SK-N-SH (cell line): ENCODE results near the gene ADCK1. TPM values are rescaled to one million over a fixed set of nuclear protein-coding genes. Genes with fewer than 3 reads are reported as not detected.

Source experiments
- CTCF ChIA-PET: fragments of 300-600, 350-600 bp; formaldehyde crosslinking; extraction: SDS; loops from one replicate; lab custom pipeline; 2021; lab: Yijun Ruan, JAX
- POLR2A ChIA-PET: fragments of 350-600 bp; sonication (Branson Sonifier 250); formaldehyde crosslinking; extraction: SDS; loops from one replicate; lab custom pipeline; 2020; ENCODE audit warnings: antibody characterized with exemption, inconsistent platforms; lab: Yijun Ruan, JAX
- DNase-seq: peaks from one replicate; pipeline ENCODE4 v3.0.0; 2012
- H2AFZ ChIP-seq: fragments of 200-600 bp; sonication (generic); 2 replicates; pipeline ENCODE4 v1.8.1; 2016; ENCODE audit warnings: antibody characterized with exemption, mild to moderate bottlenecking, low read depth
- H3F3A ChIP-seq: fragments of 200-600 bp; sonication (generic); replicated peaks from 2 replicates; pipeline ENCODE3; 2016; ENCODE audit warnings: antibody characterized with exemption, mild to moderate bottlenecking; ENCODE audit not compliant: insufficient read depth
- H3K27ac ChIP-seq, 2 experiments: fragments of 200-500 bp in 1 of 2; fragments of 200-600 bp in 1 of 2; sonication (Bioruptor generic) in 1 of 2; sonication (generic), shearing (Covaris generic) in 1 of 2; 2 replicates each; pipeline versions ENCODE4 v1.5.1 to v1.6.1; 2014 to 2016; ENCODE audit warnings: low read depth in 2 of 2, inconsistent platforms in 1 of 2, low read length in 1 of 2, mild to moderate bottlenecking in 1 of 2, mixed read lengths in 1 of 2
- H3K27me3 ChIP-seq: fragments of 200-600 bp; sonication (generic), shearing (Covaris generic); 2 replicates; pipeline ENCODE4 v1.6.1; 2016; ENCODE audit warnings: mixed run types; ENCODE audit not compliant: insufficient read depth
- H3K36me3 ChIP-seq, 2 experiments: fragments of 200-500 bp in 1 of 2; fragments of 200-600 bp in 1 of 2; sonication (Bioruptor generic) in 1 of 2; sonication (generic) in 1 of 2; replicated peaks in 1 of 2; 2 replicates each; pipeline versions ENCODE3 to v1.5.1; 2014 to 2016; ENCODE audit warnings: low read length in 1 of 2, mild to moderate bottlenecking in 1 of 2; ENCODE audit not compliant: insufficient read depth in 2 of 2, control insufficient read depth in 1 of 2
- H3K4me1 ChIP-seq, 2 experiments: fragments of 200-500 bp in 1 of 2; fragments of 200-600 bp in 1 of 2; sonication (Bioruptor generic) in 1 of 2; sonication (generic), shearing (Covaris generic) in 1 of 2; 2 replicates each; pipeline versions ENCODE4 v1.5.1 to v1.6.1; 2014 to 2016; ENCODE audit warnings: low read depth in 1 of 2, low read length in 1 of 2, mixed run types in 1 of 2; ENCODE audit not compliant: insufficient read depth in 2 of 2, control insufficient read depth in 1 of 2
- H3K4me2 ChIP-seq: fragments of 200-600 bp; sonication (generic), shearing (Covaris generic); 2 replicates; pipeline ENCODE4 v1.6.1; 2017; ENCODE audit warnings: mixed run types
- H3K4me3 ChIP-seq, 2 experiments: fragments of 200-500 bp in 1 of 2; fragments of 200-600 bp in 1 of 2; sonication (Bioruptor generic) in 1 of 2; sonication (generic), shearing (Covaris generic) in 1 of 2; 2 replicates each; pipeline versions ENCODE4 v1.5.1 to v1.8.1; 2014 to 2016; ENCODE audit warnings: low read depth in 2 of 2, inconsistent platforms in 1 of 2, low read length in 1 of 2, mild to moderate bottlenecking in 1 of 2, mixed read lengths in 1 of 2, moderate library complexity in 1 of 2
- H3K79me2 ChIP-seq: fragments of 200-600 bp; sonication (generic); 2 replicates; pipeline ENCODE4 v1.8.1; 2017; ENCODE audit warnings: mild to moderate bottlenecking; ENCODE audit not compliant: insufficient read depth
- H3K9ac ChIP-seq: fragments of 200-600 bp; sonication (generic); 2 replicates; pipeline ENCODE4 v1.6.1; 2017; ENCODE audit warnings: mixed run types
- H3K9me2 ChIP-seq: fragments of 200-600 bp; sonication (generic); 2 replicates; pipeline ENCODE4 v1.6.1; 2017; ENCODE audit warnings: mixed run types
- H3K9me3 ChIP-seq: fragments of 200-600 bp; sonication (generic); 2 replicates; pipeline ENCODE4 v1.6.1; 2017; ENCODE audit warnings: mixed run types, mild to moderate bottlenecking, moderate library complexity
- H4K20me1 ChIP-seq: fragments of 200-600 bp; sonication (generic); 2 replicates; pipeline ENCODE4 v1.6.1; 2017; ENCODE audit warnings: mild to moderate bottlenecking, mixed run types; ENCODE audit not compliant: insufficient read depth
- EZH2phosphoT487 ChIP-seq: fragments of 200-600 bp; sonication (generic); IDR thresholded peaks from 2 replicates; pipeline ENCODE4 v1.6.1; 2017; ENCODE audit warnings: low read depth, mixed run types, mild to moderate bottlenecking, antibody characterized with exemption, moderate library complexity, borderline replicate concordance
- FOSL2 ChIP-seq: IDR thresholded peaks from 2 replicates; pipeline ENCODE4 v1.4.0; 2012; ENCODE audit warnings: low read depth, mild to moderate bottlenecking, moderate library complexity, borderline replicate concordance
- FOXJ3 ChIP-seq: sonication (generic); formaldehyde crosslinking; IDR thresholded peaks from 2 replicates; pipeline ENCODE4 v1.5.1; 2020; ENCODE audit warnings: mild to moderate bottlenecking, missing genetic modification reagents
- GABPA ChIP-seq: IDR thresholded peaks from 2 replicates; pipeline ENCODE4 v1.4.0; 2012; ENCODE audit warnings: low read depth, mild to moderate bottlenecking
- POLR2AphosphoS5 ChIP-seq: IDR thresholded peaks from 2 replicates; pipeline ENCODE4 v1.6.1; 2012; ENCODE audit warnings: low read depth, low read length
- RAD21 ChIP-seq: IDR thresholded peaks from 2 replicates; pipeline ENCODE4 v1.6.1; 2012; ENCODE audit warnings: mild to moderate bottlenecking, low read length
- RCOR1 ChIP-seq: fragments of 150-350 bp; IDR thresholded peaks from 2 replicates; pipeline ENCODE4 v1.6.1; 2017; ENCODE audit warnings: antibody characterized with exemption, low read length
- RXRA ChIP-seq: IDR thresholded peaks from 2 replicates; pipeline ENCODE4 v1.4.0; 2012; ENCODE audit warnings: low read depth, mild to moderate bottlenecking, borderline replicate concordance
- SMC3 ChIP-seq: IDR thresholded peaks from 2 replicates; pipeline ENCODE4 v1.6.1; 2012; ENCODE audit warnings: low read depth, low read length, improper control_type of control experiment
- TCF12 ChIP-seq: IDR thresholded peaks from 2 replicates; pipeline ENCODE4 v1.4.0; 2012
- TEAD4 ChIP-seq: IDR thresholded peaks from 2 replicates; pipeline ENCODE4 v1.4.0; 2012; ENCODE audit warnings: mild to moderate bottlenecking, borderline replicate concordance; ENCODE audit not compliant: insufficient read depth
- WGBS: methylation state at CpG from one replicate; pipeline ENCODE4 v1.1.6; 2017; ENCODE audit warnings: low lambda C conversion rate; 5-methylcytosine and 5-hydroxymethylcytosine counted together
- polyA plus RNA-seq, 3 experiments: library from polyadenylated mRNA; depleted of rRNA; stranded (reverse); fragments of >200 nt; gene quantifications; 2 replicates each; pipeline ENCODE4 v1.2.3, GENCODE V29; 2012
- TF ChIP-seq, protein P1 (sequence below): IDR thresholded peaks from 2 replicates; pipeline ENCODE4 v1.6.1; 2012; ENCODE audit warnings: mild to moderate bottlenecking, low read depth, low read length, moderate library complexity
- TF ChIP-seq, protein P2 (sequence below): IDR thresholded peaks from 2 replicates; pipeline ENCODE4 v1.4.0; 2012; ENCODE audit warnings: low read depth
- TF ChIP-seq, protein P3 (sequence below): IDR thresholded peaks from 2 replicates; pipeline ENCODE4 v1.4.0; 2012; ENCODE audit warnings: low read depth, borderline replicate concordance

The ADCK1 gene
- polyA plus RNA-seq, 1 of the 3 experiments (the other 2 are of a cell fraction), result 11.4 TPM

DNA sequence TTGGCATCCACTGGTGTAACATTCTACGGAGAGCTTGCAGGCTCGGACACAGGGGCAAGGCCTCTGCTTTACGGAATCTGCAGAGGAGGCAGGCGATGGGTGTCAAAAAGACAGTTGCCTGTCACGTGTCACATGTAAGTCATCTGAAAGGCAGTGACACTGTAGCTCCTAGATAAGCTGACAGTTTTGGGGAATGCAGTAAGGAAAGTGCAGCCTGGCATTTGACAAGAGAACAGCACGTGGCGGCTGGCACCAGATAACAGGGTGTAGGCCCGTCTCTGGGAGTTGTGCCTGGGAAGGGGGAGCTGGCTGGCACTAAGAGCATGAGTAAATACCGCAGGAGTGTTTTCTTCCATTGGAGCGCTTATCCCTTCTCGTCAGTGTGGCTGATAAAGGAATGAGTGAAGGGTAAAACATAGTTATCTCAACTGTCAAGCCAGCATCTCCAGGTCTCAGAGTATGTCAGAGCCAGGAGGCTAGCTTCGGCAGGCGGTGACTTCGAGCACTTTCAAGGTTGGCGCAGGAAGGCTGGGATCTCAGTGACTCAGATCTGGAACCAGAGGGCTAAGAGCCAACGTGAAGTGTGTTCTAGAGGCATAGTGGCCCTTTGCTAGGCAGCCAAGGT, 26.1 kb downstream of the ADCK1 start:
- no peaks in the 10 kb centered on the region for H4K20me1 ChIP-seq
- TF ChIP-seq TEAD4 (no peak), FOSL2 (no peak), RAD21 (no peak), POLR2AphosphoS5 (no peak), TCF12 (no peak), GABPA (no peak), SMC3 (no peak), FOXJ3 (CRISPR knock-in tag) (no peak), RCOR1 (no peak), RXRA (no peak), EZH2phosphoT487 (no peak)
- TF ChIP-seq, protein P1, sequence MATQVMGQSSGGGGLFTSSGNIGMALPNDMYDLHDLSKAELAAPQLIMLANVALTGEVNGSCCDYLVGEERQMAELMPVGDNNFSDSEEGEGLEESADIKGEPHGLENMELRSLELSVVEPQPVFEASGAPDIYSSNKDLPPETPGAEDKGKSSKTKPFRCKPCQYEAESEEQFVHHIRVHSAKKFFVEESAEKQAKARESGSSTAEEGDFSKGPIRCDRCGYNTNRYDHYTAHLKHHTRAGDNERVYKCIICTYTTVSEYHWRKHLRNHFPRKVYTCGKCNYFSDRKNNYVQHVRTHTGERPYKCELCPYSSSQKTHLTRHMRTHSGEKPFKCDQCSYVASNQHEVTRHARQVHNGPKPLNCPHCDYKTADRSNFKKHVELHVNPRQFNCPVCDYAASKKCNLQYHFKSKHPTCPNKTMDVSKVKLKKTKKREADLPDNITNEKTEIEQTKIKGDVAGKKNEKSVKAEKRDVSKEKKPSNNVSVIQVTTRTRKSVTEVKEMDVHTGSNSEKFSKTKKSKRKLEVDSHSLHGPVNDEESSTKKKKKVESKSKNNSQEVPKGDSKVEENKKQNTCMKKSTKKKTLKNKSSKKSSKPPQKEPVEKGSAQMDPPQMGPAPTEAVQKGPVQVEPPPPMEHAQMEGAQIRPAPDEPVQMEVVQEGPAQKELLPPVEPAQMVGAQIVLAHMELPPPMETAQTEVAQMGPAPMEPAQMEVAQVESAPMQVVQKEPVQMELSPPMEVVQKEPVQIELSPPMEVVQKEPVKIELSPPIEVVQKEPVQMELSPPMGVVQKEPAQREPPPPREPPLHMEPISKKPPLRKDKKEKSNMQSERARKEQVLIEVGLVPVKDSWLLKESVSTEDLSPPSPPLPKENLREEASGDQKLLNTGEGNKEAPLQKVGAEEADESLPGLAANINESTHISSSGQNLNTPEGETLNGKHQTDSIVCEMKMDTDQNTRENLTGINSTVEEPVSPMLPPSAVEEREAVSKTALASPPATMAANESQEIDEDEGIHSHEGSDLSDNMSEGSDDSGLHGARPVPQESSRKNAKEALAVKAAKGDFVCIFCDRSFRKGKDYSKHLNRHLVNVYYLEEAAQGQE, result no peak
- TF ChIP-seq, protein P2, sequence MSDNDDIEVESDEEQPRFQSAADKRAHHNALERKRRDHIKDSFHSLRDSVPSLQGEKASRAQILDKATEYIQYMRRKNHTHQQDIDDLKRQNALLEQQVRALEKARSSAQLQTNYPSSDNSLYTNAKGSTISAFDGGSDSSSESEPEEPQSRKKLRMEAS, result no peak
- TF ChIP-seq, protein P3, sequence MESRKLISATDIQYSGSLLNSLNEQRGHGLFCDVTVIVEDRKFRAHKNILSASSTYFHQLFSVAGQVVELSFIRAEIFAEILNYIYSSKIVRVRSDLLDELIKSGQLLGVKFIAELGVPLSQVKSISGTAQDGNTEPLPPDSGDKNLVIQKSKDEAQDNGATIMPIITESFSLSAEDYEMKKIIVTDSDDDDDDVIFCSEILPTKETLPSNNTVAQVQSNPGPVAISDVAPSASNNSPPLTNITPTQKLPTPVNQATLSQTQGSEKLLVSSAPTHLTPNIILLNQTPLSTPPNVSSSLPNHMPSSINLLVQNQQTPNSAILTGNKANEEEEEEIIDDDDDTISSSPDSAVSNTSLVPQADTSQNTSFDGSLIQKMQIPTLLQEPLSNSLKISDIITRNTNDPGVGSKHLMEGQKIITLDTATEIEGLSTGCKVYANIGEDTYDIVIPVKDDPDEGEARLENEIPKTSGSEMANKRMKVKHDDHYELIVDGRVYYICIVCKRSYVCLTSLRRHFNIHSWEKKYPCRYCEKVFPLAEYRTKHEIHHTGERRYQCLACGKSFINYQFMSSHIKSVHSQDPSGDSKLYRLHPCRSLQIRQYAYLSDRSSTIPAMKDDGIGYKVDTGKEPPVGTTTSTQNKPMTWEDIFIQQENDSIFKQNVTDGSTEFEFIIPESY, result no peak
- 90% methylated on average over 16 of the region's 16 CpGs for WGBS
- no peaks in the 10 kb centered on the region for H3F3A ChIP-seq
- no peak overlapping the region for H3K9ac ChIP-seq
- POLR2A ChIA-PET, result interaction anchor here (0.7 kb wide), 1 partner anchor 244 kb away, joined by 3 read pairs; no protein-coding TSS in a partner anchor
- no peaks in the 10 kb centered on the region for H3K79me2 ChIP-seq
- H3K27me3 ChIP-seq, result no peaks in the 10 kb centered on the region
- CTCF ChIA-PET, result no interaction called here
- H3K9me3 ChIP-seq, result no peaks in the 10 kb centered on the region
- H3K9me2 ChIP-seq, result no peaks in the 10 kb centered on the region
- no peak overlapping the region for H3K27ac ChIP-seq
- no peak overlapping the region for H2AFZ ChIP-seq
- DNase-seq, result no peak
- no peaks in the 10 kb centered on the region for H3K4me1 ChIP-seq
- H3K4me3 ChIP-seq, result no peak overlapping the region
- H3K36me3 ChIP-seq, result peaks cover 0 to 4% of the 10 kb centered on the region in 2 experiments
- no peak overlapping the region for H3K4me2 ChIP-seq
